Naive thymus-derived CD4-positive, alpha-beta T cell (primary cell): Measurements from ENCODE around the gene PNP. TPM values are rescaled to one million over a fixed set of nuclear protein-coding genes. Genes with fewer than 3 reads are reported as not detected.
"Not testable (repeated sequence)": the region's sequence is repeated elsewhere in the genome, so short reads cannot be mapped to it uniquely, and the experiment has no call there.

Experiments
- ATAC-seq: fragments of 150-1000 bp; cut with Tn5 transposase; 2 replicates; pipeline ENCODE4 v1.10.0; 2021; ENCODE audit warnings: mild to moderate bottlenecking, moderate library complexity
- CTCF ChIA-PET: fragments of 350-600 bp; sonication (Branson Sonifier 250); formaldehyde crosslinking; loops from one replicate; lab custom pipeline; 2021; ENCODE audit warnings: antibody characterized with exemption; lab: Charles Lee
- POLR2A ChIA-PET: fragments of 350-600 bp; sonication (Branson Sonifier 250); formaldehyde crosslinking; loops from one replicate; lab custom pipeline; 2021; ENCODE audit warnings: antibody characterized with exemption, inconsistent platforms; lab: Charles Lee
- DNase-seq, 9 donors: peaks; one replicate each; pipeline versions ENCODE4 v3.0.0 to v3.0.0-alpha.2; 2020 to 2022; ENCODE audit warnings: mixed read lengths in 1 of 9
- H3K27ac ChIP-seq: one replicate; pipeline ENCODE4 v1.7.0; 2013; ENCODE audit warnings: mild to moderate bottlenecking, low read depth, low read length, moderate library complexity
- H3K27me3 ChIP-seq, 2 donors: one replicate each; pipeline ENCODE4 v1.7.0; 2013; ENCODE audit warnings: low read length in 2 of 2, mild to moderate bottlenecking in 2 of 2, moderate library complexity in 2 of 2; ENCODE audit not compliant: control insufficient read depth in 2 of 2, insufficient read depth in 2 of 2
- H3K36me3 ChIP-seq, 3 experiments: 1 replicate in 2 of 3; 2 replicates in 1 of 3; pipeline ENCODE4 v1.7.0; 2013; ENCODE audit warnings: low read length in 3 of 3, mild to moderate bottlenecking in 3 of 3, moderate library complexity in 1 of 3; ENCODE audit not compliant: insufficient read depth in 3 of 3, control insufficient read depth in 2 of 3
- H3K4me1 ChIP-seq, 2 donors: one replicate each; pipeline ENCODE4 v1.7.0; 2013; ENCODE audit warnings: low read length in 2 of 2, mild to moderate bottlenecking in 2 of 2, moderate library complexity in 1 of 2; ENCODE audit not compliant: control insufficient read depth in 2 of 2, insufficient read depth in 2 of 2
- H3K4me3 ChIP-seq: 2 replicates; pipeline ENCODE4 v1.7.0; 2013; ENCODE audit warnings: mild to moderate bottlenecking, low read length
- H3K9me3 ChIP-seq, 3 experiments: 1 replicate in 2 of 3; 2 replicates in 1 of 3; pipeline ENCODE4 v1.7.0; 2013; ENCODE audit warnings: low read length in 3 of 3; ENCODE audit not compliant: control insufficient read depth in 2 of 3
- H3K27ac Mint-ChIP-seq, 9 donors: one replicate each; pipeline ENCODE4 v1.8.0; 2020 to 2022; ENCODE audit warnings: mixed read lengths in 9 of 9, mild to moderate bottlenecking in 8 of 9, moderate library complexity in 5 of 9, inconsistent platforms in 2 of 9
- H3K27me3 Mint-ChIP-seq, 5 donors: one replicate each; pipeline ENCODE4 v1.8.0; 2021 to 2022; ENCODE audit warnings: mixed read lengths in 5 of 5, mild to moderate bottlenecking in 1 of 5
- H3K36me3 Mint-ChIP-seq, 5 donors: one replicate each; pipeline ENCODE4 v1.8.0; 2020 to 2022; ENCODE audit warnings: mixed read lengths in 5 of 5, mild to moderate bottlenecking in 3 of 5, inconsistent platforms in 1 of 5
- H3K4me1 Mint-ChIP-seq, 7 donors: one replicate each; pipeline ENCODE4 v1.8.0; 2020 to 2022; ENCODE audit warnings: mixed read lengths in 7 of 7, mild to moderate bottlenecking in 3 of 7, inconsistent platforms in 1 of 7
- H3K4me3 Mint-ChIP-seq, 10 donors: one replicate each; pipeline ENCODE4 v1.8.0; 2020 to 2022; ENCODE audit warnings: mild to moderate bottlenecking in 10 of 10, mixed read lengths in 10 of 10, moderate library complexity in 6 of 10, inconsistent platforms in 2 of 10
- H3K9me3 Mint-ChIP-seq, 11 donors: one replicate each; pipeline ENCODE4 v1.8.0; 2020 to 2022; ENCODE audit warnings: mixed read lengths in 11 of 11, mild to moderate bottlenecking in 4 of 11, inconsistent platforms in 1 of 11, moderate library complexity in 1 of 11
- intact Hi-C, 2 donors: fragments of 100-400 bp; cut with micrococcal nuclease; formaldehyde crosslinking; loops; one replicate each; pipeline ENCODE4 v1.15.1; 2023
- polyA plus RNA-seq, 2 donors: library from polyadenylated mRNA; unstranded; fragments of 300-500 nt; fragmentation: Illumina TruSeq; gene quantifications; one replicate each; pipeline ENCODE4 v1.2.3, GENCODE V29; 2021
- total RNA-seq, 6 experiments: library from RNA in 5 of 6; stranded (reverse) in 5 of 6; gene quantifications; 1 replicate in 5 of 6; 2 replicates in 1 of 6; pipeline ENCODE4 v1.2.3 and lab custom pipeline; 2021 to 2026

Gene PNP
- total and polyA plus RNA-seq, 7 experiments from 2014 or later, result 35.6 to 179 (median 82.1) TPM

DNA sequence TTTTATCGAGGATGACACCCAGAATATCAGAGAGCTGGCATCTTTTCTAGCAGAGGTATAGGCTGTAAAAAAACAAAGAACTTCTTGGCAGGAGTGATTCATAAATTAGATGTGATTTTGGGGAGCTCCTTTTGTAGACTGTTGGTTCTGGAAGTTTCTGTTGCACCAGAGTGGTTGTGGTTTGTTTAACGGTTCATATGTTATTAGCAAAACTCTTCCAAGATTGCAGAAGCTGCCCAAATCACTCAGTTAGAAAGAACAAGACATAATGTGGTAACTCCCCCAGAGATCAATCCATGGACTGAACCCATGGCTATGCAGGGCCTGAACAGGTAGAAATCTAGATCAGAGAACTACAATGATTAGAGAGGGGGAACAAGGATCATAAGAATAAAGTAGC, 29.4 kb downstream of the PNP start:
- Mint-ChIP-seq H3K36me3 (no peaks in the 10 kb centered on the region), H3K4me3 (no peak overlapping the region), H3K27ac (no peak overlapping the region), H3K4me1 (peaks cover 15 to 34% (median 21%) of the 10 kb centered on the region in 7 donors), H3K9me3 (peaks cover 0 to 1% (median 0%) of the 10 kb centered on the region in 11 donors), H3K27me3 (peaks cover 0 to 8% (median 0%) of the 10 kb centered on the region in 5 donors)
- H3K27ac ChIP-seq, result no peak overlapping the region
- H3K27me3 ChIP-seq, result no peaks in the 10 kb centered on the region
- ChIA-PET CTCF (interaction anchor here (0.6 to 0.7 kb wide), 2 partner anchors 35 to 56 kb away, joined by 3 read pairs; no protein-coding TSS in a partner anchor), POLR2A (no interaction called here)
- H3K4me3 ChIP-seq, result no peak overlapping the region
- peaks cover 0 to 2% of the 10 kb centered on the region in 2 donors for H3K4me1 ChIP-seq
- no peaks in the 10 kb centered on the region for H3K9me3 ChIP-seq
- DNase-seq, result no peak
- ATAC-seq, result no peak
- H3K36me3 ChIP-seq, result no peaks in the 10 kb centered on the region
- intact Hi-C loops, result no loop called here

DNA sequence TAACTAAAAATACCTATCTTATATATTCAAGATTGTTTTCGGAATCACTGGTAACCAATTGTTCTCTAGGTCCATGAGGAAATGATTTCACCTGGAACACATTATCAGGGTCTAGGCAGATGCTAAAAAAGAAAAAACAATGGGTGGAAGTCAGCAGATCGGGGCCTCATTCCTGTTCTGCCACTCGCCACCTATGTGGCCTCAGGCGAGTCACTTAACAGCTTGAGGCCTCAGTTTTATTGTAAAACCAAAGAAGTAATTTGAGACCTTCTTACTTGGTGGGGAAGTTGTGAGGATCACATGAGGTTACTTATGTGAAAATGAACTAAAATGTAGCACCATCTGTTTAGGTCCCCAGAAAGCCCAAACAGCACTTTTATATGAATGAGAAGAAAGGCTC, 29.9 kb downstream of the PNP start:
- peaks cover 0 to 1% (median 0%) of the 10 kb centered on the region in 11 donors for H3K9me3 Mint-ChIP-seq
- no peak overlapping the region for H3K4me3 Mint-ChIP-seq
- ChIA-PET CTCF (interaction anchor here (0.7 kb wide), 1 partner anchor 35 kb away, joined by 3 read pairs; no protein-coding TSS in a partner anchor), POLR2A (no interaction called here)
- no peaks in the 10 kb centered on the region for H3K36me3 Mint-ChIP-seq
- no peaks in the 10 kb centered on the region for H3K27me3 ChIP-seq
- H3K9me3 ChIP-seq, result no peaks in the 10 kb centered on the region
- peaks cover 0 to 8% (median 0%) of the 10 kb centered on the region in 5 donors for H3K27me3 Mint-ChIP-seq
- H3K4me1 ChIP-seq, result no peaks in the 10 kb centered on the region
- intact Hi-C loops, result no loop called here
- no peak overlapping the region for H3K4me3 ChIP-seq
- no peak overlapping the region for H3K27ac ChIP-seq
- peaks cover 11 to 35% (median 20%) of the 10 kb centered on the region in 7 donors for H3K4me1 Mint-ChIP-seq
- H3K36me3 ChIP-seq, result no peaks in the 10 kb centered on the region
- H3K27ac Mint-ChIP-seq, result no peak overlapping the region
- ATAC-seq (no peak), DNase-seq (no peak)

DNA sequence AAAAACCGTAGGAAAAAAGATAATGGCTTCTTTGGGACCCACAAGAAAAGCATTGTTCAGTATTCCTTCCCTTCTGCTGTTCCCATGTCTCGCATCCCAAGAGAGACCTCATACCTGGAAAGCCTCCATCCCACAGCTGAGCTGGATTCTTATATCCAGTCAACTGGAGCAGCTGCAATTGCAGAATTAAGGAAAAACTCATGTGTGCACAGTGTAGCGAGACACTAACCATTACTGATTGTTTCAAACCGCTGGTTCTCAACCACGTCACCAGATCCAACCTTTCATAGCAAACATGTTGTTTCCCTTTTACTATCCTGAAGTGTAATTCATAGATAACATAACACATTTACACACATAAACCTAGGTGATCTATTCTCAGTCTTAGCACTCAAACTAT, 30.7 kb downstream of the PNP start:
- no peak overlapping the region for H3K4me3 Mint-ChIP-seq

DNA sequence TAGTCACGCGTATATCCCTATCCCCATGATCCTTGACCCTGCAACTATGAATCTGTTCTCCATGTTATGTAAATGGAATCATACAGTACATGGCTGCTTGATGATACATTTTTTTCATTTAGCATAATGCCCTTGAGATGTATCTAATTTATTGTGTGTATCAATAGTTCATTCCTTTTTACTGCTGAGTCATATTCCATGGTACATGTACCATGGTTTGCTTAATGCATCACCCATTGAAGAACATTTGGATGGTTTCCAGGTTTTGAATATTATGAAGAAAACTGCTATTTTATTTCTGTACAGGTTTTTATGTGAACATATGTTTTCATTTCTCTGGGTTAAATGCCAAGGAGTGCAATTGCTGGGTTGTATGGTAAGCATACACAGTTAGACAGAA, 32.1 kb downstream of the PNP start:
- no peak overlapping the region for H3K27ac Mint-ChIP-seq
- POLR2A ChIA-PET, result no interaction called here
- H3K4me3 ChIP-seq, result no peak overlapping the region

More for the DNA sequence above, 30.7 kb downstream of the PNP start:
- Mint-ChIP-seq H3K4me1 (peaks cover 8 to 31% (median 20%) of the 10 kb centered on the region in 7 donors), H3K27me3 (peaks cover 0 to 8% (median 0%) of the 10 kb centered on the region in 5 donors), H3K9me3 (peaks cover 0 to 1% (median 0%) of the 10 kb centered on the region in 11 donors), H3K36me3 (no peaks in the 10 kb centered on the region), H3K27ac (no peak overlapping the region)
- intact Hi-C loops, result no loop called here
- DNase-seq (no peak), ATAC-seq (no peak)
- Histone ChIP-seq H3K27ac (no peak overlapping the region), H3K4me3 (no peak overlapping the region), H3K9me3 (no peaks in the 10 kb centered on the region), H3K27me3 (no peaks in the 10 kb centered on the region), H3K36me3 (no peaks in the 10 kb centered on the region), H3K4me1 (no peaks in the 10 kb centered on the region)
- POLR2A ChIA-PET, result interaction anchor here (1.4 kb wide), 1 partner anchor 10 kb away, joined by 6 read pairs; no protein-coding TSS in a partner anchor
- CTCF ChIA-PET, result interaction anchor here (1.0 kb wide), 1 partner anchor 13 kb away, joined by 3 read pairs; no protein-coding TSS in a partner anchor

DNA sequence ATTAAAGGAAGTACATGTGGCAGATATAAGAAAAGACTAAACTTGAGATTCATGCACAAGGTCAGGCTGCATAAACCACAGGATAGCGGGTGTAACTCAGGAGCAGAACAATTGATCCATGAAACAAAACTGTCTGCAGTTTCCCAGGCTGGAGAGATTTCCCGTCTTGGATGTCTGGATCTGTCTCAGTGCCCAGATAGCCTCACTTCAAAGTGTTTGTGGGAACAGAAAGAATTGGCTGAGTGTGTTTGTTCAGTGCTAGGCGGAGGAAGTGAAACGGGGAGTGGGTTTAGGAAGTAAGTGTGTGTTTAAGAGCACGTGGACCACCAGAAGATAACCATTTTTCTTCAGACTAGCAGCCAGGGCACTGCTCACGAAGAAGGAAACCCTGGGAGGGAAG, 34.7 kb downstream of the PNP start:
- intact Hi-C loops, result no loop called here
- H3K27ac Mint-ChIP-seq, result peak overlapping the region in 1 of 9 donors; percentile 17

More for the DNA sequence above, 32.1 kb downstream of the PNP start:
- CTCF ChIA-PET, result no interaction called here
- Histone ChIP-seq H3K27ac (no peak overlapping the region), H3K4me1 (no peaks in the 10 kb centered on the region), H3K36me3 (no peaks in the 10 kb centered on the region), H3K9me3 (no peaks in the 10 kb centered on the region), H3K27me3 (no peaks in the 10 kb centered on the region)
- H3K27me3 Mint-ChIP-seq, result peaks cover 0 to 8% (median 0%) of the 10 kb centered on the region in 5 donors
- H3K9me3 Mint-ChIP-seq, result no peaks in the 10 kb centered on the region
- no peak for DNase-seq
- no peak overlapping the region for H3K4me3 Mint-ChIP-seq
- ATAC-seq, result no peak
- peaks cover 0 to 16% (median 7%) of the 10 kb centered on the region in 7 donors for H3K4me1 Mint-ChIP-seq
- intact Hi-C loops, result no loop called here
- H3K36me3 Mint-ChIP-seq, result no peaks in the 10 kb centered on the region

DNA sequence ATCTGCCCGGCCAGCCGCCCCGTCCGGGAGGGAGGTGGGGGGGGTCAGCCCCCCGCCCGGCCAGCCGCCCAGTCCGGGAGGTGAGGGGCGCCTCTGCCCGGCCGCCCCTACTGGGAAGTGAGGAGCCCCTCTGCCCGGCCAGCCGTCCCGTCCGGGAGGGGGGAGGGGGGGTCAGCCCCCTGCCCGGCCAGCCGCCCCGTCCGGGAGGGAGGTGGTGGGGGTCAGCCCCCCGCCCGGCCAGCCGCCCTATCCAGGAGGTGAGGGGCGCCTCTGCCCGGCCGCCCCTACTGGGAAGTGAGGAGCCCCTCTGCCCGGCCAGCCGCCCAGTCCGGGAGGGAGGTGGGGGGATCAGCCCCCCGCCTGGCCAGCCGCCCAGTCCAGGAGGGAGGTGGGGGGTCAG, 37.1 kb downstream of the PNP start:
- CTCF ChIA-PET, H3K9me3 Mint-ChIP-seq, DNase-seq, H3K4me3 Mint-ChIP-seq, H3K9me3 ChIP-seq, H3K27me3 ChIP-seq, H3K36me3 Mint-ChIP-seq, H3K4me1 ChIP-seq, intact Hi-C loops, H3K27ac ChIP-seq, H3K4me1 Mint-ChIP-seq, POLR2A ChIA-PET, H3K4me3 ChIP-seq, H3K27ac Mint-ChIP-seq, H3K36me3 ChIP-seq, ATAC-seq: not testable (repeated sequence)
- H3K27me3 Mint-ChIP-seq, result peaks cover 0 to 11% (median 0%) of the 10 kb centered on the region in 5 donors

More for the DNA sequence above, 34.7 kb downstream of the PNP start:
- H3K9me3 Mint-ChIP-seq, result no peaks in the 10 kb centered on the region
- ATAC-seq (no peak), DNase-seq (no peak)
- Histone ChIP-seq H3K4me1 (no peaks in the 10 kb centered on the region), H3K4me3 (no peak overlapping the region), H3K36me3 (no peaks in the 10 kb centered on the region), H3K27ac (no peak overlapping the region), H3K9me3 (no peaks in the 10 kb centered on the region), H3K27me3 (no peaks in the 10 kb centered on the region)
- POLR2A ChIA-PET, result interaction anchor here (0.5 kb wide), 1 partner anchor 42 kb away, joined by 3 read pairs; no protein-coding TSS in a partner anchor
- no peaks in the 10 kb centered on the region for H3K36me3 Mint-ChIP-seq
- no peak overlapping the region for H3K4me3 Mint-ChIP-seq
- CTCF ChIA-PET, result interaction anchor here (0.5 kb wide), 1 partner anchor 14 kb away, joined by 3 read pairs; no protein-coding TSS in a partner anchor
- H3K4me1 Mint-ChIP-seq, result peaks cover 0 to 9% (median 7%) of the 10 kb centered on the region in 7 donors
- H3K27me3 Mint-ChIP-seq, result peaks cover 0 to 8% (median 0%) of the 10 kb centered on the region in 5 donors

DNA sequence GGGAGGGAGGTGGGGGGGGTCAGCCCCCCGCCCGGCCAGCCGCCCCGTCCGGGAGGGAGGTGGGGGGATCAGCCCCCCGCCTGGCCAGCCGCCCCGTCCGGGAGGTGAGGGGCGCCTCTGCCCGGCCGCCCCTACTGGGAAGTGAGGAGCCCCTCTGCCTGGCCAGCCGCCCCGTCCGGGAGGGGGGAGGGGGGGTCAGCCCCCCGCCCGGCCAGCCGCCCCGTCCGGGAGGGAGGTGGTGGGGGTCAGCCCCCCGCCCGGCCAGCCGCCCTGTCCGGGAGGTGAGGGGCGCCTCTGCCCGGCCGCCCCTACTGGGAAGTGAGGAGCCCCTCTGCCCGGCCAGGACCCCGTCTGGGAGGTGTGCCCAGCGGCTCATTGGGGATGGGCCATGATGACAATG, 37.5 kb downstream of the PNP start:
- H3K27me3 Mint-ChIP-seq, result peaks cover 0 to 13% (median 0%) of the 10 kb centered on the region in 5 donors

More for the DNA sequence above, 37.5 kb downstream of the PNP start:
- POLR2A ChIA-PET, H3K27me3 ChIP-seq, ATAC-seq, H3K9me3 ChIP-seq, DNase-seq, CTCF ChIA-PET, H3K4me3 Mint-ChIP-seq, H3K4me1 Mint-ChIP-seq, H3K27ac ChIP-seq, H3K36me3 Mint-ChIP-seq, H3K4me1 ChIP-seq, intact Hi-C loops, H3K27ac Mint-ChIP-seq, H3K36me3 ChIP-seq, H3K9me3 Mint-ChIP-seq, H3K4me3 ChIP-seq: not testable (repeated sequence)
